ENCODE data around the gene MDN1.

DNA sequence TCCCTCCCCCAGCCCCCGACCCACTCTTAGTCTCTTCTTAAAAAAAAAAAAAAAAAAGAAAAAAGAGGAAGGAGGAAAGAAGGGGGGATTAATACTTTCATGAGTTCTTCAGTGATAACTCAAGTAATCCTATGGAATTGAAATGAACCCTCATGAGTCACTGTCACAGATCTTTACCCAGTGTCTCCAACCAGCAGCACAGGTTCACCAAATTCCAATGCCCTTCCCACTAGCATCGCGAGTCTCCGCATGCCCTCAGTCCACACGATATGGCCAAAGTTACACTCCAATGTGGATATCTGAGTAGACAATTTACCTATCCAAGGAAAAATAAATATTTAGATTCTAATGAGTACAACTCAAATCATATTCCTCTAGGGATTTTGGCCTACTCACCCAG is 74.5 kb downstream of the MDN1 start:
- TF ChIP-seq, protein P1, sequence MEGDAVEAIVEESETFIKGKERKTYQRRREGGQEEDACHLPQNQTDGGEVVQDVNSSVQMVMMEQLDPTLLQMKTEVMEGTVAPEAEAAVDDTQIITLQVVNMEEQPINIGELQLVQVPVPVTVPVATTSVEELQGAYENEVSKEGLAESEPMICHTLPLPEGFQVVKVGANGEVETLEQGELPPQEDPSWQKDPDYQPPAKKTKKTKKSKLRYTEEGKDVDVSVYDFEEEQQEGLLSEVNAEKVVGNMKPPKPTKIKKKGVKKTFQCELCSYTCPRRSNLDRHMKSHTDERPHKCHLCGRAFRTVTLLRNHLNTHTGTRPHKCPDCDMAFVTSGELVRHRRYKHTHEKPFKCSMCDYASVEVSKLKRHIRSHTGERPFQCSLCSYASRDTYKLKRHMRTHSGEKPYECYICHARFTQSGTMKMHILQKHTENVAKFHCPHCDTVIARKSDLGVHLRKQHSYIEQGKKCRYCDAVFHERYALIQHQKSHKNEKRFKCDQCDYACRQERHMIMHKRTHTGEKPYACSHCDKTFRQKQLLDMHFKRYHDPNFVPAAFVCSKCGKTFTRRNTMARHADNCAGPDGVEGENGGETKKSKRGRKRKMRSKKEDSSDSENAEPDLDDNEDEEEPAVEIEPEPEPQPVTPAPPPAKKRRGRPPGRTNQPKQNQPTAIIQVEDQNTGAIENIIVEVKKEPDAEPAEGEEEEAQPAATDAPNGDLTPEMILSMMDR (IDR thresholded peaks at IDR 0.05; ENCODE audit: low read length), result no peak
- no peak for TF ChIP-seq EZH2 (optimal IDR thresholded peaks at IDR 0.05; ENCODE audit: low read depth, low read length)
